ENCODE measurements around the gene ARHGAP19. TPM values are rescaled to one million over a fixed set of nuclear protein-coding genes. Genes with fewer than 3 reads are reported as not detected.

ARHGAP19 gene
- total and polyA plus RNA-seq, 7 donors, result 3.0 to 9.1 (median 6.0) TPM

DNA sequence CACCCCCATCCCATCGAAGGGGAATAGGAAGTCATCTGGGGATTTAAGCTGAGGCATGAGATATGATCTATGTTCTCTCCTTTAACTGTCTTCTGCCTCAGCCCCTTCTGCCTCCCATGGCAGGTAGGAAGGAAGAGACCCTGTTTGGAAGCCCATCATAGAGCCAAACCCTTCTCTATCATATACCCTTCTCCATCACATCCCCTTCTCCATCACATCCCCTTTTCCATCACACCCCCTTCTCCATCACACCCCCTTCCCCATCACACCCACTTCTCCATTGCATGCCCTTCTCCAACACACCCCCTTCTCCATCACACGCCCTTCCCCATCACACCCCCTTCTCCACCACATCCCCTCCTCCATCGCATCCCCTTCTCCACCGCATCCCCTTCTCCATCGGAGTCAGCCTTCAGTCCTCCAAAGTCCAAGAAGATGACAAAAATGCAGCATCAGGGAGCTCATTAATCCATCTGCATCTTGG, 99.4 kb downstream of the ARHGAP19 start:
- Histone ChIP-seq H3K9me3 (no peaks in the 10 kb centered on the region), H3K27ac (no peak overlapping the region), H3K4me1 (peaks cover 0 to 12% (median 10%) of the 10 kb centered on the region in 4 donors), H3K27me3 (peaks cover 0 to 55% (median 3%) of the 10 kb centered on the region in 3 donors), H3K36me3 (no peaks in the 10 kb centered on the region), H3K4me3 (no peak overlapping the region)
- WGBS, 2 donors, result 92 to 94% methylated on average over 5 of the region's 5 CpGs
- TF ChIP-seq POLR2A (IDR thresholded peaks at IDR 0.05), result no peak
- TF ChIP-seq POLR2AphosphoS5 (IDR thresholded peaks at IDR 0.05), result no peak
- TF ChIP-seq, protein P1, sequence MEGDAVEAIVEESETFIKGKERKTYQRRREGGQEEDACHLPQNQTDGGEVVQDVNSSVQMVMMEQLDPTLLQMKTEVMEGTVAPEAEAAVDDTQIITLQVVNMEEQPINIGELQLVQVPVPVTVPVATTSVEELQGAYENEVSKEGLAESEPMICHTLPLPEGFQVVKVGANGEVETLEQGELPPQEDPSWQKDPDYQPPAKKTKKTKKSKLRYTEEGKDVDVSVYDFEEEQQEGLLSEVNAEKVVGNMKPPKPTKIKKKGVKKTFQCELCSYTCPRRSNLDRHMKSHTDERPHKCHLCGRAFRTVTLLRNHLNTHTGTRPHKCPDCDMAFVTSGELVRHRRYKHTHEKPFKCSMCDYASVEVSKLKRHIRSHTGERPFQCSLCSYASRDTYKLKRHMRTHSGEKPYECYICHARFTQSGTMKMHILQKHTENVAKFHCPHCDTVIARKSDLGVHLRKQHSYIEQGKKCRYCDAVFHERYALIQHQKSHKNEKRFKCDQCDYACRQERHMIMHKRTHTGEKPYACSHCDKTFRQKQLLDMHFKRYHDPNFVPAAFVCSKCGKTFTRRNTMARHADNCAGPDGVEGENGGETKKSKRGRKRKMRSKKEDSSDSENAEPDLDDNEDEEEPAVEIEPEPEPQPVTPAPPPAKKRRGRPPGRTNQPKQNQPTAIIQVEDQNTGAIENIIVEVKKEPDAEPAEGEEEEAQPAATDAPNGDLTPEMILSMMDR (IDR thresholded peaks at IDR 0.05), result no peak
- TF ChIP-seq EP300 (IDR thresholded peaks at IDR 0.05), result no peak
- intact Hi-C loops (cut with DNase I), result no loop called here
- DNase-seq, result no peak

- no peaks in the 10 kb centered on the region for H3K9me3 ChIP-seq
Observed at GRCh38 chr10:97190450-97190849, 102.0 kb downstream of the ARHGAP19 start.

DNA sequence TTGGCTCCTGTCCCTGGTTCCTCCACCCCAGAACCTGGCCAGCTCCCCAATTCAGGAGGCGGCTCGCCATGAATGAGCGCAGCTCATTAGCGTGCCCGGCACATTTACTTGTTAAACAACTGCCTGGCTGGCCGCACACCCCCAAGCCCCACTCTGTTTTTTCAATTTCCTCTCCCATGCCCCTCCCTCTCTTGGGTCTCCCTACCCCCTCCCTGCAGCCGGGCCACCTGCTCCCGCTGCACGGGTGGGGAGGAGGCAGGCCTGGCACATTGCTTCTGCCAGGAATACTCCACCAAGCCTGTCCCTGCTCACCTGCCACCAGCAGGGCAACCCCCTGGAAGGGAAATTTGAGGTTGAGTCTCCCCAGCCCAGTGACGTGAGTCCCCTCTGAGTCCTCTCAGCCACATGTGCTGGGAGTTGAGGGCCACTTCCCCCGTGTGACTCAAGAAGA, 104.2 kb downstream of the ARHGAP19 start:
- Histone ChIP-seq H3K4me1 (peaks cover 0 to 12% (median 10%) of the 10 kb centered on the region in 4 donors), H3K27me3 (peaks cover 19 to 68% (median 30%) of the 10 kb centered on the region in 3 donors), H3K9me3 (no peaks in the 10 kb centered on the region), H3K27ac (no peak overlapping the region), H3K36me3 (no peaks in the 10 kb centered on the region), H3K4me3 (no peak overlapping the region)
- TF ChIP-seq EP300 (IDR thresholded peaks at IDR 0.05) (no peak), POLR2A (IDR thresholded peaks at IDR 0.05) (no peak), POLR2AphosphoS5 (IDR thresholded peaks at IDR 0.05) (no peak)
- TF ChIP-seq, protein P1 (IDR thresholded peaks at IDR 0.05), result no peak
- DNase-seq, result no peak
- WGBS, 2 donors, result 29 to 39% methylated on average over 11 of the region's 11 CpGs
- intact Hi-C loops (cut with DNase I), result no loop called here

More at GRCh38 chr10:97190450-97190849, 102.0 kb downstream of the ARHGAP19 start:
- WGBS, 2 donors, result 64 to 79% methylated on average over 2 of the region's 2 CpGs
- intact Hi-C loops (cut with DNase I), result no loop called here
- Histone ChIP-seq H3K4me1 (peaks cover 0 to 7% (median 7%) of the 10 kb centered on the region in 4 donors), H3K36me3 (no peaks in the 10 kb centered on the region), H3K27ac (no peak overlapping the region), H3K27me3 (peaks cover 11 to 72% (median 20%) of the 10 kb centered on the region in 3 donors), H3K4me3 (no peak overlapping the region)
- no peak for DNase-seq
- TF ChIP-seq POLR2A (IDR thresholded peaks at IDR 0.05) (no peak), POLR2AphosphoS5 (IDR thresholded peaks at IDR 0.05) (no peak), EP300 (IDR thresholded peaks at IDR 0.05) (no peak)
- TF ChIP-seq, protein P1 (IDR thresholded peaks at IDR 0.05), result no peak

GRCh38 chr10:97186911-97187310, 105.5 kb downstream of the ARHGAP19 start:
- Histone ChIP-seq H3K9me3 (no peaks in the 10 kb centered on the region), H3K4me3 (no peak overlapping the region), H3K27ac (no peak overlapping the region), H3K4me1 (peaks cover 0 to 12% (median 10%) of the 10 kb centered on the region in 4 donors), H3K36me3 (no peaks in the 10 kb centered on the region), H3K27me3 (peaks cover 19 to 55% (median 27%) of the 10 kb centered on the region in 3 donors)
- TF ChIP-seq, protein P1 (IDR thresholded peaks at IDR 0.05), result no peak
- TF ChIP-seq POLR2AphosphoS5 (IDR thresholded peaks at IDR 0.05) (no peak), POLR2A (IDR thresholded peaks at IDR 0.05) (no peak), EP300 (IDR thresholded peaks at IDR 0.05) (no peak)
- WGBS, 2 donors, result 85 to 92% methylated on average over 18 of the region's 18 CpGs
- intact Hi-C loops (cut with DNase I), result no loop called here
- DNase-seq, result no peak

Measured in sigmoid colon (tissue), 7 donors.